Neural cell (in vitro differentiated cells): ENCODE results near the gene PPIP5K1. TPM values are rescaled to one million over a fixed set of nuclear protein-coding genes. Genes with fewer than 3 reads are reported as not detected.

Source experiments
- H2AFZ ChIP-seq: fragments of 200-600, 300-800 bp; sonication (generic), shearing (Covaris generic); 2 replicates; pipeline ENCODE4 v1.6.0; 2014; ENCODE audit warnings: low read depth, mild to moderate bottlenecking, antibody characterized with exemption, low read length, moderate library complexity
- H3F3A ChIP-seq: fragments of 200-600 bp; shearing (Covaris generic); 2 replicates; pipeline ENCODE4 v1.6.1; 2016; ENCODE audit warnings: mild to moderate bottlenecking, moderate library complexity, mixed read lengths, antibody characterized with exemption, low read length; ENCODE audit not compliant: insufficient read depth, poor library complexity, severe bottlenecking
- H3K27ac ChIP-seq: fragments of 200-600, 300-800 bp; sonication (generic), shearing (Covaris generic); 2 replicates; pipeline ENCODE4 v1.5.1; 2014; ENCODE audit warnings: mild to moderate bottlenecking, low read length, moderate library complexity
- H3K27me3 ChIP-seq: fragments of 300-800, 200-600 bp; sonication (generic), shearing (Covaris generic); 2 replicates; pipeline ENCODE4 v1.6.0; 2014; ENCODE audit warnings: mild to moderate bottlenecking, low read depth, low read length, moderate library complexity; ENCODE audit not compliant: insufficient read depth
- H3K36me3 ChIP-seq: fragments of 300-800, 200-600 bp; sonication (generic), shearing (Covaris generic); 2 replicates; pipeline ENCODE4 v1.5.1; 2014; ENCODE audit warnings: mild to moderate bottlenecking, antibody characterized with exemption, low read length, moderate library complexity; ENCODE audit not compliant: insufficient read depth
- H3K4me2 ChIP-seq: fragments of 300-800, 200-600 bp; sonication (generic), shearing (Covaris generic); 2 replicates; pipeline ENCODE4 v1.6.0; 2014; ENCODE audit warnings: mild to moderate bottlenecking, low read length
- H3K4me3 ChIP-seq: fragments of 300-800, 200-600 bp; sonication (generic), shearing (Covaris generic); 2 replicates; pipeline ENCODE4 v1.5.1; 2014; ENCODE audit warnings: mild to moderate bottlenecking, low read length, moderate library complexity
- H3K79me2 ChIP-seq: fragments of 200-600 bp; shearing (Covaris generic); replicated peaks from 2 replicates; pipeline ENCODE4 v1.6.0; 2014; ENCODE audit warnings: mild to moderate bottlenecking, low read length, moderate library complexity; ENCODE audit not compliant: insufficient read depth
- H3K9ac ChIP-seq: fragments of 300-800, 200-600 bp; sonication (generic), shearing (Covaris generic); 2 replicates; pipeline ENCODE4 v1.6.1; 2016; ENCODE audit warnings: mild to moderate bottlenecking, low read length, mixed read lengths
- H3K9me2 ChIP-seq: fragments of 200-600 bp; shearing (Covaris generic); 2 replicates; pipeline ENCODE4 v1.6.1; 2016; ENCODE audit warnings: mild to moderate bottlenecking, low read length, mixed read lengths; ENCODE audit not compliant: insufficient read depth
- H3K9me3 ChIP-seq: fragments of 200-600, 300-800 bp; sonication (generic), shearing (Covaris generic); 2 replicates; pipeline ENCODE4 v1.6.1; 2016; ENCODE audit warnings: mild to moderate bottlenecking, mixed run types, low read length, moderate library complexity, mixed read lengths
- H4K20me1 ChIP-seq: fragments of 200-600 bp; shearing (Covaris generic); 2 replicates; pipeline ENCODE4 v1.6.1; 2016; ENCODE audit warnings: mild to moderate bottlenecking, mixed run types; ENCODE audit not compliant: insufficient read depth
- CTCF ChIP-seq: fragments of 450-650 bp; IDR thresholded peaks from 2 replicates; pipeline ENCODE4 v1.5.1; 2014; ENCODE audit warnings: antibody characterized with exemption, mild to moderate bottlenecking, moderate library complexity; ENCODE audit not compliant: poor library complexity, severe bottlenecking
- EP300 ChIP-seq: fragments of 450-650 bp; conservative IDR thresholded peaks from 2 replicates; pipeline ENCODE4 v1.6.1; 2014; ENCODE audit warnings: antibody characterized with exemption, mild to moderate bottlenecking, moderate library complexity; ENCODE audit not compliant: poor library complexity, severe bottlenecking
- EZH2 ChIP-seq: fragments of 200-600, 300-800 bp; shearing (Covaris generic), sonication (generic); IDR thresholded peaks from 2 replicates; pipeline ENCODE4 v1.6.1; 2014; ENCODE audit warnings: antibody characterized with exemption, low read length, borderline replicate concordance, mild to moderate bottlenecking; ENCODE audit not compliant: insufficient read depth, poor library complexity, severe bottlenecking
- MXI1 ChIP-seq: fragments of 450-650 bp; conservative IDR thresholded peaks from 2 replicates; pipeline ENCODE4 v1.6.1; 2014; ENCODE audit warnings: antibody characterized with exemption, mild to moderate bottlenecking; ENCODE audit not compliant: poor library complexity, severe bottlenecking
- POLR2AphosphoS5 ChIP-seq: IDR thresholded peaks from 2 replicates; pipeline ENCODE4 v1.6.1; 2012
- RAD21 ChIP-seq: fragments of 450-650 bp; conservative IDR thresholded peaks from 2 replicates; pipeline ENCODE4 v1.6.1; 2014; ENCODE audit warnings: antibody characterized with exemption, mild to moderate bottlenecking, moderate library complexity
- REST ChIP-seq: IDR thresholded peaks from 2 replicates; pipeline ENCODE4 v1.6.1; 2012; ENCODE audit warnings: borderline replicate concordance
- SMC3 ChIP-seq: fragments of 450-650 bp; conservative IDR thresholded peaks from 2 replicates; pipeline ENCODE4 v1.6.1; 2014; ENCODE audit warnings: antibody characterized with exemption, mild to moderate bottlenecking, moderate library complexity; ENCODE audit not compliant: poor library complexity
- TAF1 ChIP-seq: IDR thresholded peaks from 2 replicates; pipeline ENCODE4 v1.6.1; 2012; ENCODE audit warnings: low read depth
- polyA plus RNA-seq: library from polyadenylated mRNA; depleted of rRNA; stranded (reverse); fragments of >200 nt; gene quantifications from 2 replicates; pipeline ENCODE4 v1.2.3, GENCODE V29; 2014

The PPIP5K1 gene
- polyA plus RNA-seq, 1 donor from 2014 or later: 29.6 TPM

- Histone ChIP-seq H3F3A (no peaks in the 10 kb centered on the region), H3K27ac (no peak overlapping the region), H3K4me2 (no peak overlapping the region), H2AFZ (no peak overlapping the region), H3K27me3 (no peaks in the 10 kb centered on the region), H3K9ac (no peak overlapping the region), H3K4me3 (no peak overlapping the region), H3K9me3 (peaks cover 5% of the 10 kb centered on the region), H3K9me2 (no peaks in the 10 kb centered on the region), H4K20me1 (no peaks in the 10 kb centered on the region), H3K36me3 (no peaks in the 10 kb centered on the region), H3K79me2 (no peaks in the 10 kb centered on the region)
- TF ChIP-seq SMC3: no peak
- no peak for TF ChIP-seq RAD21
These were observed 45.7 kb downstream of the PPIP5K1 start for GRCh38 chr15:43544266-43544665.

GRCh38 chr15:43541785-43542184, 48.2 kb downstream of the PPIP5K1 start:
- Histone ChIP-seq H3K27ac (no peak overlapping the region), H3K79me2 (no peaks in the 10 kb centered on the region), H3K9me3 (no peaks in the 10 kb centered on the region), H3K9me2 (no peaks in the 10 kb centered on the region), H3K36me3 (no peaks in the 10 kb centered on the region), H2AFZ (no peak overlapping the region), H3K9ac (no peak overlapping the region), H3K27me3 (no peaks in the 10 kb centered on the region), H3F3A (no peaks in the 10 kb centered on the region), H3K4me3 (no peak overlapping the region), H3K4me2 (no peak overlapping the region), H4K20me1 (no peaks in the 10 kb centered on the region)
- TF ChIP-seq MXI1: no peak
- no peak for TF ChIP-seq EZH2
- no peak for TF ChIP-seq TAF1
- no peak for TF ChIP-seq SMC3
- TF ChIP-seq REST: no peak
- no peak for TF ChIP-seq CTCF
- no peak for TF ChIP-seq EP300
- no peak for TF ChIP-seq RAD21
- TF ChIP-seq POLR2AphosphoS5: no peak

- Histone ChIP-seq H3K4me3 (no peak overlapping the region), H3K9me2 (no peaks in the 10 kb centered on the region), H3K4me2 (no peak overlapping the region), H3K79me2 (no peaks in the 10 kb centered on the region), H3F3A (no peaks in the 10 kb centered on the region), H3K27ac (no peak overlapping the region), H2AFZ (no peak overlapping the region), H3K9ac (no peak overlapping the region), H4K20me1 (no peaks in the 10 kb centered on the region), H3K9me3 (no peaks in the 10 kb centered on the region), H3K27me3 (no peaks in the 10 kb centered on the region), H3K36me3 (no peaks in the 10 kb centered on the region)
- TF ChIP-seq EP300 (no peak), POLR2AphosphoS5 (no peak), RAD21 (no peak), REST (no peak), EZH2 (no peak), SMC3 (no peak), MXI1 (no peak), CTCF (no peak), TAF1 (no peak)
These were observed 51.9 kb downstream of the PPIP5K1 start for GRCh38 chr15:43538091-43538490.
